ENCODE results near the gene SLC35B1.

DNA sequence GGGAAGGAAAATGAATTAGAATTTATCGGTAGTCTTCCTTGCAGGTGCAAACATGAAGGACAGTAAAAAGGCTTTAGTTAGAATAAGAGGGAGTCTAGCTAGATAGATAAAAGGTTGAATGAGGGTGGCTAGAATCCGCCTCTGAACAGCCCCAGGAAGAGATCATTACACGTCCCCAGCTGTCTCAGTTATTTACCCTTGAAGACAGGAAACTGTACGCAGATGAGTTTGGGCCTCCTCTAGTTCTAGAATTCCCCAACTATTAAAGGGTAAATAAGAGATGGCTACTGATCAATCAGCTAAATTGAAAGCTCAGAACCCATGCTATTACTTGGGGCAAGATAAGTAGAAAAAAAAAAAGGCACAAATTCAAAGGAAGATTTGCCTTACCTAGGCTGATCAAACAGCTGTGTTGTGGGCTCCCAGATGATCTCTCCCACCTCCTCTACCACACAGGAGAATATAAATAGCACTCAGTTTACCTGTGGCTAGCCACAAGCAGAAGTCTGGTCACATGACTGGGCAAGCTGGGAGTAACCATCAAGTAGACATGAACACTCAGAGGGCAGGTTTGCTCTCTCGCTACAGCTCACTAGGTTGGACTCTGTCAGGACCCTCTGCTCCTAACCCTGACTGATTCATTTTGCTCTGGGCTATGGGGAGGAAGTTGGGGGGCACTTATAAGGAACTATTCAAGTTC is 39.2 kb upstream of the SLC35B1 start:
- TF ChIP-seq ZNF274 (IDR thresholded peaks at IDR 0.05; ENCODE audit: low read depth, low read length), result no peak
- TF ChIP-seq YY1 (IDR thresholded peaks at IDR 0.05; ENCODE audit: insufficient read depth, insufficient read length), result no peak
- no peak for TF ChIP-seq SUZ12 (IDR thresholded peaks at IDR 0.05; ENCODE audit: extremely low read depth, insufficient read depth, insufficient read length)

Measured in NT2/D1 (cell line).